Measurements from ENCODE around the gene SLC46A2.

The SLC46A2 gene

GRCh38 chr9:112881331-112881730 is 9.3 kb downstream of the SLC46A2 start:
- no peak overlapping the region for H3K4me3 ChIP-seq (replicated peaks in 1 of 2; ENCODE audit: low read depth in 2 of 2, low read length in 2 of 2)
- peak; percentile 44 to 67 for DNase-seq (ENCODE audit: low read depth in 2 of 2)
- TF ChIP-seq CTCF (IDR thresholded peaks at IDR 0.05; ENCODE audit: low read depth, low read length): no peak

- no peak for TF ChIP-seq CTCF (IDR thresholded peaks at IDR 0.05; ENCODE audit: low read depth, low read length)
- DNase-seq (ENCODE audit: low read depth in 2 of 2): no peak
- H3K4me3 ChIP-seq (replicated peaks in 1 of 2; ENCODE audit: low read depth in 2 of 2, low read length in 2 of 2): no peak overlapping the region
Measured at GRCh38 chr9:112880650-112881049, 10.0 kb downstream of the SLC46A2 start.

- no peak for TF ChIP-seq CTCF (IDR thresholded peaks at IDR 0.05; ENCODE audit: low read depth, low read length)
- no peak for DNase-seq (ENCODE audit: low read depth in 2 of 2)
- no peak overlapping the region for H3K4me3 ChIP-seq (replicated peaks in 1 of 2; ENCODE audit: low read depth in 2 of 2, low read length in 2 of 2)
Measured at GRCh38 chr9:112878752-112879151, 11.9 kb downstream of the SLC46A2 start.

GRCh38 chr9:112873773-112874405 is 16.8 kb downstream of the SLC46A2 start:
- TF ChIP-seq CTCF (IDR thresholded peaks at IDR 0.05; ENCODE audit: low read depth, low read length): no peak
- H3K4me3 ChIP-seq (replicated peaks in 1 of 2; ENCODE audit: low read depth in 2 of 2, low read length in 2 of 2): no peak overlapping the region
- no peak for DNase-seq (ENCODE audit: low read depth in 2 of 2)

GRCh38 chr9:112872019-112872418 is 18.7 kb downstream of the SLC46A2 start:
- DNase-seq (ENCODE audit: low read depth in 2 of 2): no peak
- TF ChIP-seq CTCF (IDR thresholded peaks at IDR 0.05; ENCODE audit: low read depth, low read length): no peak
- no peak overlapping the region for H3K4me3 ChIP-seq (replicated peaks in 1 of 2; ENCODE audit: low read depth in 2 of 2, low read length in 2 of 2)

- no peak for TF ChIP-seq CTCF (IDR thresholded peaks at IDR 0.05; ENCODE audit: low read depth, low read length)
- H3K4me3 ChIP-seq (replicated peaks in 1 of 2; ENCODE audit: low read depth in 2 of 2, low read length in 2 of 2): no peak overlapping the region
- no peak for DNase-seq (ENCODE audit: low read depth in 2 of 2)
Measured at GRCh38 chr9:112870556-112870955, 20.1 kb downstream of the SLC46A2 start.

- no peak for DNase-seq (ENCODE audit: low read depth in 2 of 2)
- TF ChIP-seq CTCF (IDR thresholded peaks at IDR 0.05; ENCODE audit: low read depth, low read length): no peak
- H3K4me3 ChIP-seq (replicated peaks in 1 of 2; ENCODE audit: low read depth in 2 of 2, low read length in 2 of 2): no peak overlapping the region
Measured at GRCh38 chr9:112869917-112870316, 20.8 kb downstream of the SLC46A2 start.

All from cardiac fibroblast (primary cell).